Body of pancreas (tissue), 4 donors: ENCODE results near the gene TMEM131L. TPM values are rescaled to one million over a fixed set of nuclear protein-coding genes. Genes with fewer than 3 reads are reported as not detected.
"Not testable (repeated sequence)": the region's sequence is repeated elsewhere in the genome, so short reads cannot be mapped to it uniquely, and the experiment has no call there.

ENCODE experiments used
- ATAC-seq: fragments of 150-250 bp; one replicate; pipeline ENCODE4 v1.9.1; 2016
- DNase-seq, 4 donors: peaks; one replicate each; pipeline ENCODE4 v3.0.0-alpha.2; 2019
- H3K27ac ChIP-seq, 4 donors: fragments of 200-600 bp; sonication (generic); 1 replicate in 3 of 4; 2 replicates in 1 of 4; pipeline versions ENCODE4 v1.5.1 to v1.6.1; 2016 to 2019; ENCODE audit warnings: mild to moderate bottlenecking in 1 of 4, mixed read lengths in 1 of 4, moderate library complexity in 1 of 4
- H3K27me3 ChIP-seq, 2 donors: fragments of 200-600 bp; sonication (generic); one replicate each; pipeline ENCODE4 v1.6.0; 2016; ENCODE audit warnings: mild to moderate bottlenecking in 1 of 2
- H3K36me3 ChIP-seq, 2 donors: fragments of 200-600 bp; sonication (generic); replicated peaks in 1 of 2; 2 replicates each; pipeline ENCODE4 v1.5.1; 2016; ENCODE audit warnings: low read depth in 2 of 2; ENCODE audit not compliant: insufficient read depth in 1 of 2
- H3K4me1 ChIP-seq: fragments of 200-600 bp; sonication (generic); one replicate; pipeline ENCODE4 v1.6.0; 2016
- H3K4me3 ChIP-seq, 2 donors: fragments of 200-600 bp; sonication (generic); 1 replicate in 1 of 2; 2 replicates in 1 of 2; pipeline ENCODE4 v1.5.1; 2016 to 2019
- H3K9me3 ChIP-seq, 3 donors: fragments of 200-600 bp; sonication (generic); 1 replicate in 2 of 3; 2 replicates in 1 of 3; pipeline ENCODE4 v1.5.1; 2016
- CTCF ChIP-seq, 7 experiments: fragments of 450-650 bp in 4 of 7; fragments of 200-600 bp in 3 of 7; sonication (generic) in 3 of 7; IDR thresholded peaks; one replicate each; pipeline ENCODE4 v1.5.1; 2016 to 2019; ENCODE audit warnings: antibody characterized with exemption in 7 of 7
- POLR2A ChIP-seq, 3 donors: fragments of 450-650 bp; IDR thresholded peaks; one replicate each; pipeline ENCODE4 v1.6.1; 2016; ENCODE audit warnings: antibody characterized with exemption in 3 of 3, mild to moderate bottlenecking in 2 of 3
- WGBS, 2 donors: methylation state at CpG; one replicate each; pipeline ENCODE4 v1.1.5; 2017; 5-methylcytosine and 5-hydroxymethylcytosine counted together
- intact Hi-C: fragments of 100-400 bp; cut with DNase I; formaldehyde crosslinking; loops from one replicate; pipeline ENCODE4 v1.15.1; 2023
- total RNA-seq, 2 donors: library from RNA; depleted of rRNA; stranded (reverse); fragments of >200 nt; gene quantifications; one replicate each; pipeline ENCODE4 v1.1.0, GENCODE V29; 2016

The TMEM131L gene
- total RNA-seq, 2 donors from 2014 or later, result 47.1 to 63.6 TPM

DNA sequence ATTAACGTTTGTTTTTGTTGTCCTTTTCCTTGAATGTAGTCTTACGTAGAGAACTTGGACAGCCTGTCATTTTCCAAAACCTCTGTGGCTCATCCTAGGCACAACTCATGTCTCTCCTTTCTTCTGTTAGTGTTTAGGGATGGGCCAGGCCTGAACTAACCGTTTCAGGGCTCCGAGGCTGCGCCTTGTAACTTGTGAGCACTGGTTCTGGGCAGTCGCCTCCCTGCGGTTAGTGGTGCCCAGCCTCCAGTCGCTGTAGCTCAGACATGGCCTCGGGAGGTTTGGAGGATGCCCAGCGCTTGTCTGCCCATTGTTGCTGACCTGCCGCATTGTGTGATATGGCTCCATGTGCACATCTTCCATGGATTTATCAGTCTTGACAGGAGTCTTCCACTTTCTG, 32.8 kb downstream of the TMEM131L start:
- H3K36me3 ChIP-seq, result no peaks in the 10 kb centered on the region
- H3K27me3 ChIP-seq, result no peaks in the 10 kb centered on the region
- H3K27ac ChIP-seq, result peak overlapping the region in 1 of 4 donors; percentile 21
- DNase-seq (no peak), ATAC-seq (no peak)
- 84 to 90% methylated on average over 11 of the region's 11 CpGs for WGBS, 2 donors
- H3K9me3 ChIP-seq, result no peaks in the 10 kb centered on the region
- intact Hi-C loops, result no loop called here
- no peak for TF ChIP-seq CTCF (IDR thresholded peaks at IDR 0.05)
- no peak for TF ChIP-seq POLR2A (IDR thresholded peaks at IDR 0.05)
- H3K4me1 ChIP-seq, result peaks cover 16% of the 10 kb centered on the region
- no peak overlapping the region for H3K4me3 ChIP-seq

GRCh38 chr4:153501578-153501977, 35.4 kb downstream of the TMEM131L start:
- no peak for TF ChIP-seq CTCF (IDR thresholded peaks at IDR 0.05)
- TF ChIP-seq POLR2A (IDR thresholded peaks at IDR 0.05), result no peak
- 82 to 88% methylated on average over 1 of the region's 1 CpG for WGBS, 2 donors
- no peak for ATAC-seq
- Histone ChIP-seq H3K27me3 (no peaks in the 10 kb centered on the region), H3K4me3 (no peak overlapping the region), H3K9me3 (no peaks in the 10 kb centered on the region), H3K36me3 (no peaks in the 10 kb centered on the region), H3K27ac (no peak overlapping the region), H3K4me1 (peaks cover 27% of the 10 kb centered on the region)
- intact Hi-C loops, result no loop called here
- no peak for DNase-seq

DNA sequence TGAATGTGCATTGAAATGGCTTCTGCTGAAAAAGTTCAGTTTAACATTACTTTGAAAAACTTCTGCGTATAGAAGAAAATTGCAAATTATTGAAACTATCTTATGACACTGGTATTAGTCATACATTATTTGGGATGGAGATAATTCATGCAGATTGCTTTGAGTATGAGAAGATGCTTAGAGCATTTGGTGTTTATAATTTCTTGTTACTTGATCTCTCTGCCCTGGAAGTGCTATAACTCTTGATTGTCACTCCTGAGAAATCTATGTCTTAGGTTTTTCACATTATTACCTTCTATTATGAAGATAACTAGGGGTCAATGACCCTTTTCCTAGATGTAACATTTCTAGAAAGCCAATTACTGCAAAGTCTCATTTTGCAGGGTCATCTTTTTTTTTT, 36.4 kb downstream of the TMEM131L start:
- ATAC-seq (no peak), DNase-seq (no peak)
- no peaks in the 10 kb centered on the region for H3K27me3 ChIP-seq
- H3K4me1 ChIP-seq, result peaks cover 26% of the 10 kb centered on the region
- no peaks in the 10 kb centered on the region for H3K9me3 ChIP-seq
- TF ChIP-seq POLR2A (IDR thresholded peaks at IDR 0.05) (no peak), CTCF (IDR thresholded peaks at IDR 0.05) (no peak)
- no peak overlapping the region for H3K27ac ChIP-seq
- H3K4me3 ChIP-seq, result no peak overlapping the region
- intact Hi-C loops, result no loop called here
- 83 to 90% methylated on average over 1 of the region's 1 CpG for WGBS, 2 donors
- no peaks in the 10 kb centered on the region for H3K36me3 ChIP-seq

DNA sequence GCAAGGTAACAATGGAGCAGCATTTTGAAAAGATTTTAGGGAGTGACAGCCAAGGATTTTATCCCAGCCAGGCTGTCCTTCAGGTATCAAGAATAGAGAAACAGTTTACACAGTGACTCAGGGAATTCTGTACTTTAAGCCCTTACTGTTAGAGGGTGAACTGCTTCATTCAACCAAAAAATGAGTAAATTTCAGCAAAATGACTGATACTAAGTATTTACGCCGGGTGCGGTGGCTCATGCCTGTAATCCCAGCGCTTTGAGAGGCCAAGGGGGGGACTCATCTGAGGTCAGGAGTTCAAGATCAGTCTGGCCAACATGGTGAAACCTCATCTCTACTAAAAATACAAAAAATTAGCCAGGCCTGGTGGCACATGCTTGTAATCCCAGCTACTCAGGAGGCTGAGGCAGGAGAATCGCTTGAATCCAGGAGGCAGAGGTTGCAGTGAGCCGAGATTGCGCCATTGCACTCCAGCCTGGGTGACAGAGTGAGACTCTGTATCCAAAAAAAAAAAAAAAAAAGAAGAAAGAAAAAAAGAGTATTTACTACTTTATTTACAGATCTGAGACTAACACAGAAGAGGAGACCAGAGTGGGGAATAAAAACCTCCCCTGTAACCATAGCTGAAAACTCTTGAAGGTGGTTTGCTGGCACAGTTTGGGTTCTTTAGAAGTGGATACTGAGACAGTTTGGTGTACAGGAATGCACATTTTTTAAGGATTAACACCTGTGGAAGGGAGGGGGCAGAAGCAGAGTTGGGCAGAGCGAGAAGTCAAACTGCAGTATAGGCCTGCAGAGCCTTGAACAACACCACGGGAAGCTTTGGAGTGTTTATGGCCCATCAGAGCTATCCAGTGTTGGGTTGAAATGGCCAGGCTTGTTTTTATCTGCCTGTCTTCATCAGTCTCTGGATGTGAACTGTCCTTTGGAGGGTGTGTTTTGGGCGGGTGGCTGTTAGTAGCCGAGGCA, 40.5 kb downstream of the TMEM131L start:
- Histone ChIP-seq H3K27me3 (no peaks in the 10 kb centered on the region), H3K4me1 (peaks cover 48% of the 10 kb centered on the region), H3K27ac (peak overlapping the region; percentile 18 to 64 (median 37)), H3K9me3 (no peaks in the 10 kb centered on the region), H3K36me3 (no peaks in the 10 kb centered on the region), H3K4me3 (no peak overlapping the region)
- no peak for TF ChIP-seq POLR2A (IDR thresholded peaks at IDR 0.05)
- WGBS, 2 donors, result 88 to 90% methylated on average over 11 of the region's 11 CpGs
- ATAC-seq, result peak; percentile 36
- intact Hi-C loops, result no loop called here
- no peak for DNase-seq

DNA sequence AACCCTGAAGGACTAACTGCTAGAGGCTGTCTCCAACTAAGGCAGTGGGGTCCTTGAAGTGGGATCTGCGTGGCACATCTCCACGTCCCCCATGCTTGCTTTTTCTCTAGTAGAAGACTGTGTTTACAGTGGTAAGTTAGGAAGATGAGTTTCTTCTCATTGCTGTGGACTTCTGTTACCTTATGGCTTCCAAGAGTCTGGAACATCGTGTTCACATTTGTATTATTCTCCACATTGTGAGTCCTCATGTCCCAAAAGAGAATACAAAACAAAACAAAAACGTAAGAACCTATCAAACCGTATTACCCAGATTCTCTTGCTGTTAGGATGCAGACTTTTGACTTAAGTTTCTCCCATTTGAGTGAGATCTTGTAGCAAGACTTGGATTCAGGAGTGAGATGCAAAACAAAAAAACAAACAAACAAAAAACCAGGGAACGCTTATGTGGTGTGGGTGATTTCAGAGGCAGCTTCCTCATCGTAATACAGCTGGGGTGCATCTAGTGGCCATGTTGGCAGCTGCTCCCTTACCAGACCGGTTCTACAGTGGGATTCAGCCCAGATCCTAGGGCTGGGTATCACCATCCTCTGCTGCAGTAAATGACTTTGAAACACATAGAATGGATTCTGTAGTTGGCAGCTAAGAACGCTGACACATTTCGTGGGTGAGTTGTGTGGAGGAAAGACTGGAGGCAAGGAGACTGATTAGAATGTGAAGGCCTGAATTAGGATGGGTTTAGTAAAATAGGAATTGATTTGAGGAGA, 41.3 kb downstream of the TMEM131L start:
- peak overlapping the region; percentile 18 to 64 (median 37) for H3K27ac ChIP-seq
- WGBS, 2 donors, result 53 to 57% methylated on average over 10 of the region's 10 CpGs
- TF ChIP-seq POLR2A (IDR thresholded peaks at IDR 0.05) (no peak), CTCF (IDR thresholded peaks at IDR 0.05) (peak in 1 of 7 experiments; percentile 12)
- peak; percentile 65 to 80 (median 72) for DNase-seq
- H3K9me3 ChIP-seq, result no peaks in the 10 kb centered on the region
- H3K36me3 ChIP-seq, result no peaks in the 10 kb centered on the region
- ATAC-seq, result peak; percentile 85
- intact Hi-C loops, result no loop called here
- no peaks in the 10 kb centered on the region for H3K27me3 ChIP-seq
- H3K4me3 ChIP-seq, result no peak overlapping the region
- peaks cover 53% of the 10 kb centered on the region for H3K4me1 ChIP-seq

DNA sequence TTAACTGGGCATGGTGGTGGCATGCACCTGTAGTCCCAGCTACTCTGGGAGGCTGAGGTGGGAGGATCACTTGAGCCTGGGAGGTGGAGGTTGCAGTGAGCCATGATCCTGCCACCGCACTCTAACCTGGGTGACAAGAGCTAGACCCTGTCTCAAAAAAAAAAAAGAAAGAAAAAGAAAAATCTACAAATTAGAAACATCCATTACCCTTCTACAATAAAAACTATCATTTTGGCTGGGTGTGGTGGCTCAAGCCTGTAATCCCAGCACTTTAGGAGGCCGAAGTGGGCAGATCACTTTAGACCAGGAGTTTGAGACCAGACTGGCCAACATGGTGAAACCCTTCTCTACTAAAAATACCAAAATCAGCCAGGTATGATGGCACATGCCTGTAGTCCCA, 43.1 kb downstream of the TMEM131L start:
- H3K9me3 ChIP-seq, H3K36me3 ChIP-seq, ATAC-seq, DNase-seq, H3K4me3 ChIP-seq, intact Hi-C loops, H3K27me3 ChIP-seq: not testable (repeated sequence)
- peak overlapping the region in 3 of 4 donors; percentile 16 to 45 (median 24) for H3K27ac ChIP-seq
- 93 to 97% methylated on average over 2 of the region's 2 CpGs for WGBS, 2 donors
- H3K4me1 ChIP-seq, result peaks cover 70% of the 10 kb centered on the region
